ENCODE results near the gene RHOH.

DNA sequence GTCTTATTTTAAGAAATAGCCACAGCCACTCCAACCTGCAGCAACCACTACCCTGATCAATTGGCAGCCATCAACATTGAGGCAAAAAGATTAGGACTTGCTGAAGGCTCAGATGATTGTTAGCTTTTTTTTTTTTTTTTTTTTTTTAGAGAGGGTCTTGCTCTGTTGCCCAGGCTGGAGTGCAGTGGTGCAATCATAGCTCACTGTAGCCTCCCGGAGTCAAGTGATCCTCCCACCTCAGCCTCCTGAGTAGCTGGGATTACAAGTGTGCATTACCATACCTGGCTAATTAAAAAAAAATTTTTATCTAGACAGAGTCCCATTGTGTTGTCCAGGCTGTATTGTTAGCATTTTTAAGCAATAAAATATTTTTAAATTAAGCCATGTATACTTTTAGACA lies 26.5 kb downstream of the RHOH start:
- TF ChIP-seq, protein P1, sequence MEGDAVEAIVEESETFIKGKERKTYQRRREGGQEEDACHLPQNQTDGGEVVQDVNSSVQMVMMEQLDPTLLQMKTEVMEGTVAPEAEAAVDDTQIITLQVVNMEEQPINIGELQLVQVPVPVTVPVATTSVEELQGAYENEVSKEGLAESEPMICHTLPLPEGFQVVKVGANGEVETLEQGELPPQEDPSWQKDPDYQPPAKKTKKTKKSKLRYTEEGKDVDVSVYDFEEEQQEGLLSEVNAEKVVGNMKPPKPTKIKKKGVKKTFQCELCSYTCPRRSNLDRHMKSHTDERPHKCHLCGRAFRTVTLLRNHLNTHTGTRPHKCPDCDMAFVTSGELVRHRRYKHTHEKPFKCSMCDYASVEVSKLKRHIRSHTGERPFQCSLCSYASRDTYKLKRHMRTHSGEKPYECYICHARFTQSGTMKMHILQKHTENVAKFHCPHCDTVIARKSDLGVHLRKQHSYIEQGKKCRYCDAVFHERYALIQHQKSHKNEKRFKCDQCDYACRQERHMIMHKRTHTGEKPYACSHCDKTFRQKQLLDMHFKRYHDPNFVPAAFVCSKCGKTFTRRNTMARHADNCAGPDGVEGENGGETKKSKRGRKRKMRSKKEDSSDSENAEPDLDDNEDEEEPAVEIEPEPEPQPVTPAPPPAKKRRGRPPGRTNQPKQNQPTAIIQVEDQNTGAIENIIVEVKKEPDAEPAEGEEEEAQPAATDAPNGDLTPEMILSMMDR (IDR thresholded peaks at IDR 0.05; ENCODE audit: low read depth, low read length, poor library complexity, severe bottlenecking): no peak
- TF ChIP-seq EZH2phosphoT487 (IDR thresholded peaks at IDR 0.05; ENCODE audit: borderline replicate concordance, low read length): no peak

Data from DOHH2 (cell line).